PC-9 (cell line): ENCODE results near the gene OR1S1. TPM values are rescaled to one million over a fixed set of nuclear protein-coding genes. Genes with fewer than 3 reads are reported as not detected.

Experiments used
- BruUV-seq: library from RNA; stranded (reverse); fragments of 400-500 nt; replicated peaks from 2 replicates; lab custom pipeline; 2021; lab: Mats Ljungman, UMichigan
- CTCF ChIA-PET: fragments of 300-600 bp; sonication (Branson Sonifier 250); formaldehyde crosslinking; loops from one replicate; lab custom pipeline; 2022; ENCODE audit warnings: antibody characterized with exemption; lab: Charles Lee
- POLR2A ChIA-PET: fragments of 300-600 bp; sonication (Branson Sonifier 250); formaldehyde crosslinking; loops from one replicate; lab custom pipeline; 2022; ENCODE audit warnings: antibody characterized with exemption; ENCODE audit not compliant: unreplicated experiment; lab: Charles Lee
- DNase-seq, 2 experiments: peaks; one replicate each; pipeline versions ENCODE4 v3.0.0 to v3.0.0-alpha.2; 2015 to 2022; ENCODE audit warnings: mixed read lengths in 1 of 2
- H2AFZ ChIP-seq: fragments of 200-600 bp; sonication (generic); 2 replicates; pipeline ENCODE4 v1.8.1; 2017; ENCODE audit warnings: antibody characterized with exemption
- H3F3A ChIP-seq: fragments of 200-600 bp; sonication (generic); 2 replicates; pipeline ENCODE4 v1.8.1; 2017; ENCODE audit warnings: antibody characterized with exemption, mild to moderate bottlenecking, low read depth; ENCODE audit not compliant: insufficient read depth
- H3K27ac ChIP-seq: fragments of 200-600 bp; sonication (generic); 2 replicates; pipeline ENCODE4 v1.6.1; 2016; ENCODE audit warnings: mixed run types
- H3K27me3 ChIP-seq: fragments of 200-600 bp; sonication (generic); 2 replicates; pipeline ENCODE4 v1.6.1; 2016; ENCODE audit warnings: low read depth, mixed run types; ENCODE audit not compliant: insufficient read depth
- H3K36me3 ChIP-seq: fragments of 200-600 bp; sonication (generic); 2 replicates; pipeline ENCODE4 v1.6.1; 2016; ENCODE audit warnings: low read depth, mixed run types
- H3K4me1 ChIP-seq: fragments of 200-600 bp; sonication (generic); replicated peaks from 2 replicates; pipeline ENCODE4 v1.6.1; 2016; ENCODE audit warnings: mixed run types; ENCODE audit not compliant: insufficient read depth
- H3K4me2 ChIP-seq: fragments of 200-600 bp; sonication (generic); 2 replicates; pipeline ENCODE4 v1.6.1; 2017; ENCODE audit warnings: mixed run types
- H3K4me3 ChIP-seq: fragments of 200-600 bp; sonication (generic); 2 replicates; pipeline ENCODE4 v1.6.1; 2016; ENCODE audit warnings: mixed run types
- H3K79me2 ChIP-seq: fragments of 200-600 bp; sonication (generic); 2 replicates; pipeline ENCODE4 v1.6.1; 2017; ENCODE audit warnings: low read depth, mixed run types
- H3K9me2 ChIP-seq: fragments of 200-600 bp; sonication (generic); 2 replicates; pipeline ENCODE4 v1.8.1; 2017; ENCODE audit warnings: mild to moderate bottlenecking; ENCODE audit not compliant: insufficient read depth
- H3K9me3 ChIP-seq: fragments of 200-600 bp; sonication (generic); 2 replicates; pipeline ENCODE4 v1.8.1; 2016; ENCODE audit warnings: low read depth; ENCODE audit not compliant: insufficient read depth
- H4K20me1 ChIP-seq: fragments of 200-600 bp; sonication (generic); 2 replicates; pipeline ENCODE4 v1.8.1; 2017; ENCODE audit not compliant: insufficient read depth
- EZH2 ChIP-seq: fragments of 200-600 bp; sonication (generic); IDR thresholded peaks from 2 replicates; pipeline ENCODE4 v1.8.0; 2017; ENCODE audit warnings: antibody characterized with exemption, low read depth
- intact Hi-C: fragments of 100-400 bp; cut with micrococcal nuclease; formaldehyde crosslinking; loops from one replicate; pipeline ENCODE4 v1.10.0; 2022; ENCODE audit not compliant: unreplicated experiment
- total RNA-seq: library from RNA; stranded (reverse); gene quantifications from 2 replicates; pipeline ENCODE4 v1.2.3, GENCODE V29; 2021
- TF ChIP-seq, protein P1 (sequence below): fragments of 200-600 bp; sonication (generic); conservative IDR thresholded peaks from 2 replicates; pipeline ENCODE4 v1.6.1; 2017; ENCODE audit warnings: mixed run types, antibody characterized with exemption, mild to moderate bottlenecking, moderate library complexity

Gene OR1S1
- total RNA-seq, 1 experiment from 2014 or later = not detected

- Histone ChIP-seq H3K27ac (no peak overlapping the region), H3K27me3 (no peaks in the 10 kb centered on the region; the same call in 1 of the 2 replicates), H2AFZ (no peak overlapping the region), H3K4me1 (no peaks in the 10 kb centered on the region), H3K36me3 (no peaks in the 10 kb centered on the region), H4K20me1 (no peaks in the 10 kb centered on the region), H3K9me2 (no peaks in the 10 kb centered on the region), H3K79me2 (no peaks in the 10 kb centered on the region), H3K9me3 (no peaks in the 10 kb centered on the region), H3K4me2 (no peak overlapping the region), H3K4me3 (no peak overlapping the region), H3F3A (no peaks in the 10 kb centered on the region)
- peak in 1 of 2 experiments; percentile 15 for DNase-seq
- TF ChIP-seq EZH2 = no peak
- TF ChIP-seq, protein P1, sequence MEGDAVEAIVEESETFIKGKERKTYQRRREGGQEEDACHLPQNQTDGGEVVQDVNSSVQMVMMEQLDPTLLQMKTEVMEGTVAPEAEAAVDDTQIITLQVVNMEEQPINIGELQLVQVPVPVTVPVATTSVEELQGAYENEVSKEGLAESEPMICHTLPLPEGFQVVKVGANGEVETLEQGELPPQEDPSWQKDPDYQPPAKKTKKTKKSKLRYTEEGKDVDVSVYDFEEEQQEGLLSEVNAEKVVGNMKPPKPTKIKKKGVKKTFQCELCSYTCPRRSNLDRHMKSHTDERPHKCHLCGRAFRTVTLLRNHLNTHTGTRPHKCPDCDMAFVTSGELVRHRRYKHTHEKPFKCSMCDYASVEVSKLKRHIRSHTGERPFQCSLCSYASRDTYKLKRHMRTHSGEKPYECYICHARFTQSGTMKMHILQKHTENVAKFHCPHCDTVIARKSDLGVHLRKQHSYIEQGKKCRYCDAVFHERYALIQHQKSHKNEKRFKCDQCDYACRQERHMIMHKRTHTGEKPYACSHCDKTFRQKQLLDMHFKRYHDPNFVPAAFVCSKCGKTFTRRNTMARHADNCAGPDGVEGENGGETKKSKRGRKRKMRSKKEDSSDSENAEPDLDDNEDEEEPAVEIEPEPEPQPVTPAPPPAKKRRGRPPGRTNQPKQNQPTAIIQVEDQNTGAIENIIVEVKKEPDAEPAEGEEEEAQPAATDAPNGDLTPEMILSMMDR = no peak
- ChIA-PET CTCF (no interaction called here), POLR2A (no interaction called here)
- intact Hi-C loops = no loop called here
- no TSS peak for BruUV-seq
These were observed 20.3 kb upstream of the OR1S1 start for GRCh38 chr11:58192229-58192628.

GRCh38 chr11:58193391-58193790, 19.1 kb upstream of the OR1S1 start:
- no peak for TF ChIP-seq EZH2
- TF ChIP-seq, protein P1 = no peak
- CTCF ChIA-PET = no interaction called here
- H3K9me2 ChIP-seq = no peaks in the 10 kb centered on the region
- H3K9me3 ChIP-seq = no peaks in the 10 kb centered on the region
- H3K4me3 ChIP-seq = no peak overlapping the region
- H3K79me2 ChIP-seq = no peaks in the 10 kb centered on the region
- no peaks in the 10 kb centered on the region for H3K4me1 ChIP-seq
- BruUV-seq = no TSS peak
- H4K20me1 ChIP-seq = no peaks in the 10 kb centered on the region
- H3K36me3 ChIP-seq = no peaks in the 10 kb centered on the region
- DNase-seq = peak in 1 of 2 experiments; percentile 16
- no peaks in the 10 kb centered on the region; the same call in 1 of the 2 replicates for H3K27me3 ChIP-seq
- H2AFZ ChIP-seq = no peak overlapping the region
- intact Hi-C loops = no loop called here
- H3K4me2 ChIP-seq = no peak overlapping the region
- H3F3A ChIP-seq = no peaks in the 10 kb centered on the region
- POLR2A ChIA-PET = no interaction called here
- H3K27ac ChIP-seq = no peak overlapping the region

DNA sequence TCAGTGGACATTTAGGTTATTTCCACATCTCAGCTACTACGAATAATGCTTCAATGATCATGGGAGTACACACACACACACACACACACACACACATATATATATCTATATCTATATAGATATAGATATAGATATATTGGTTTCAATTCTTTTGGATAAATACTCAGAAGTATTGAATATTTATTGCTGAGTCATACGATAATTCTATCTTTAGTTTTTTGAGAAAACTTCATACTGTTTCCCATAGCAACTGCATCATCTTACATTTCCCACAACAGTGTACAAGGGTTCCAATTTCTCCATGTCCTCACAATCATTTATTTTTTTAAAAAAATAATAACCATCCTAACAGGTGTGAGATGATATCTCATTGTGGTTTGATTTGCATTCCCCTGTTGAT, 16.6 kb upstream of the OR1S1 start:
- Histone ChIP-seq H3K36me3 (no peaks in the 10 kb centered on the region), H3K27me3 (no peaks in the 10 kb centered on the region; the same call in 1 of the 2 replicates), H3K4me3 (no peak overlapping the region), H4K20me1 (no peaks in the 10 kb centered on the region), H3K79me2 (no peaks in the 10 kb centered on the region), H3K27ac (no peak overlapping the region), H3K4me1 (no peaks in the 10 kb centered on the region), H3K4me2 (no peak overlapping the region), H3F3A (no peaks in the 10 kb centered on the region), H3K9me2 (no peaks in the 10 kb centered on the region), H3K9me3 (no peaks in the 10 kb centered on the region), H2AFZ (no peak overlapping the region)
- POLR2A ChIA-PET = no interaction called here
- no peak for TF ChIP-seq EZH2
- TF ChIP-seq, protein P1 = no peak
- CTCF ChIA-PET = no interaction called here
- no peak for DNase-seq
- no TSS peak for BruUV-seq
- intact Hi-C loops = no loop called here
